ENCODE measurements around the gene EFCAB12.
A peak's percentile ranks its signal among the peaks of the same experiment; 100 is the strongest.
"Not testable (repeated sequence)": the region's sequence is repeated elsewhere in the genome, so short reads cannot be mapped to it uniquely, and the experiment has no call there.

The EFCAB12 gene

DNA sequence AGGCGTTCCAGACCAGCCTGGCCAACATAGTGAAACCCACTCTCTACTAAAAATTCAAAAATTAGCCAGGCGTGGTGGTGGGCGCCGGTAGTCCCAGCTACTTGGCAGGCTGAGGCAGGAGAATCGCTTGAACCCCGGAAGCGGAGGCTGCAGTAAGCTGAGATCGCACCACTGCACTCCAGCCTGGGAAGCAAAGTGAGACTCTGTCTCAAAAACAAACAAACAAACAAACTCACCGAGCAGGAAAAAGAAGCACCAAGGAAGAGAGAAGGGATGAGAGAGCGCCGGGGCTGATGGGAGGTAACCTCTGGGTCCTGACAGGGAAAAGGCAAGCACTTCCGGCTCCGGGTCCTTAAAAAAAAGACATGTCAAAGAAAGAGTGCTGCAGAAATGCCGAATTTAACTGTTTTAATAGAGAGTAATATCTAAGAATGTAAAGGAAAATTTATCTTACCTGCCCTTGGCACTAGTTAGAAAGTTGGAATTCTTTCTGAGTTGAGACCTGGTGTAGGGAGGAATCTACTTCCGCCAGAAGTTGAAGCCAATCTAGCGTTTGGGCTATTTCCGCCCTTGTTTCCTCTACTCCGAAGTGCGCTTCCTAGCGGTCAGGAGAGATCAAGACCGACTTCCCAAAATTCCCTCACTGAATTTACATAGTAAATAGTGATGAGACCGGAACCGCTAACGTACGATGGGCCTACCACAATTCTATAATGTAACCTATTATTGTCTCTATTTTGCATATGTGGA is 29.1 kb downstream of the EFCAB12 start:
- H2BK120ac ChIP-seq (ENCODE audit: low read depth, low read length): no peak overlapping the region
- H4K8ac ChIP-seq (ENCODE audit: low read depth, low read length): no peak overlapping the region
- H3K9me3 ChIP-seq (replicated peaks in 1 of 2; ENCODE audit: control insufficient read depth in 2 of 2, insufficient read depth in 1 of 2, low read depth in 1 of 2, low read length in 2 of 2): no peaks in the 10 kb centered on the region
- H3K36me3 ChIP-seq (replicated peaks in 1 of 2; ENCODE audit: control insufficient read depth in 2 of 2, insufficient read depth in 2 of 2, low read length in 2 of 2): peaks cover 6 to 22% of the 10 kb centered on the region in 2 donors
- no peak overlapping the region for H3K18ac ChIP-seq (ENCODE audit: low read length)
- no CpG with 5 or more reads among the region's 25 CpGs for WGBS, 2 donors (ENCODE audit: extremely low coverage in 2 of 2, insufficient read length in 2 of 2, insufficient replicate concordance in 1 of 2)
- H4K91ac ChIP-seq (ENCODE audit: low read depth, low read length, poor library complexity): no peak overlapping the region
- no peak overlapping the region for H3K23ac ChIP-seq (ENCODE audit: low read depth, low read length, poor library complexity)
- H2BK5ac ChIP-seq (ENCODE audit: low read length): no peak overlapping the region
- no peak overlapping the region for H2AK5ac ChIP-seq (ENCODE audit: low read depth, low read length)
- peak overlapping the region; percentile 87 for H3K14ac ChIP-seq (ENCODE audit: low read length)
- H3K27ac ChIP-seq (replicated peaks; ENCODE audit: low read length): no peak overlapping the region
- H3K4me1 ChIP-seq (ENCODE audit: control insufficient read depth in 2 of 2, insufficient read depth in 1 of 2, low read depth in 1 of 2, low read length in 2 of 2): peaks cover 3 to 5% of the 10 kb centered on the region in 2 donors
- peak overlapping the region; percentile 63 for H3K4me2 ChIP-seq (ENCODE audit: insufficient read depth, low read length, poor library complexity, severe bottlenecking)
- DNase-seq (ENCODE audit: low spot score): peak; percentile 87
- H2AFZ ChIP-seq (ENCODE audit: low read length): peak overlapping the region; percentile 91
- H3K79me1 ChIP-seq (ENCODE audit: low read depth, low read length): peaks cover 11% of the 10 kb centered on the region
- no peaks in the 10 kb centered on the region for H3K27me3 ChIP-seq (ENCODE audit: control insufficient read depth in 3 of 3, insufficient read depth in 3 of 3, low read depth in 1 of 3, low read length in 3 of 3)
- no peak overlapping the region for H3K4ac ChIP-seq (ENCODE audit: low read length)
- H3K9ac ChIP-seq (ENCODE audit: low read depth, low read length, poor library complexity): peak overlapping the region; percentile 95
- no peak overlapping the region for H2BK15ac ChIP-seq (ENCODE audit: low read length)
- peak overlapping the region; percentile 85 to 97 for H3K4me3 ChIP-seq (ENCODE audit: low read length in 2 of 2)
- no peak overlapping the region for H2BK12ac ChIP-seq (ENCODE audit: low read length)

DNA sequence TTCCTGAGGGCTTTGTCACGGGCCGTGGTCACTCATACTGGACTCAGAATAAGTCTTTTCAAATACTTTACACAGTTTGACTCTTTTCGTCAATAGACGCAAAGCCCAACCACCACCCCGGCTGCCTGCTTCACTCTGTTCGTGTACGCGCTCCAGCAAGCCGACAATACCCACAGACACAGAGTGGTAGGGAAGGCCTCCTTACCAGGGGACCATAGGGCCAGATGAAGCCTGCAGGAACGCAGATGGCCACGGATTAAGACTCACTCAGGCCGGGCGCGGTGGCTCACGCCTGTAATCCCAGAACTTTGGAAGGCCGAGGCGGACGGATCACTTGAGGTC is 29.7 kb downstream of the EFCAB12 start:
- Histone ChIP-seq H3K14ac (ENCODE audit: low read length) (peak overlapping the region; percentile 87), H3K9me3 (replicated peaks in 1 of 2; ENCODE audit: control insufficient read depth in 2 of 2, insufficient read depth in 1 of 2, low read depth in 1 of 2, low read length in 2 of 2) (no peaks in the 10 kb centered on the region), H3K4me3 (ENCODE audit: low read length in 2 of 2) (peak overlapping the region; percentile 85 to 97), H3K4me2 (ENCODE audit: insufficient read depth, low read length, poor library complexity, severe bottlenecking) (peak overlapping the region; percentile 63), H3K23ac (ENCODE audit: low read depth, low read length, poor library complexity) (no peak overlapping the region), H3K79me1 (ENCODE audit: low read depth, low read length) (peaks cover 11% of the 10 kb centered on the region), H2BK15ac (ENCODE audit: low read length) (no peak overlapping the region), H2BK12ac (ENCODE audit: low read length) (no peak overlapping the region), H2BK5ac (ENCODE audit: low read length) (no peak overlapping the region), H4K91ac (ENCODE audit: low read depth, low read length, poor library complexity) (no peak overlapping the region), H4K8ac (ENCODE audit: low read depth, low read length) (no peak overlapping the region), H2BK120ac (ENCODE audit: low read depth, low read length) (no peak overlapping the region), H3K4ac (ENCODE audit: low read length) (no peak overlapping the region), H3K18ac (ENCODE audit: low read length) (peak overlapping the region; percentile 87), H2AK5ac (ENCODE audit: low read depth, low read length) (no peak overlapping the region), H2AFZ (ENCODE audit: low read length) (peak overlapping the region; percentile 91), H3K27ac (replicated peaks; ENCODE audit: low read length) (no peak overlapping the region), H3K4me1 (ENCODE audit: control insufficient read depth in 2 of 2, insufficient read depth in 1 of 2, low read depth in 1 of 2, low read length in 2 of 2) (peaks cover 3 to 5% of the 10 kb centered on the region in 2 donors), H3K9ac (ENCODE audit: low read depth, low read length, poor library complexity) (peak overlapping the region; percentile 95), H3K27me3 (ENCODE audit: control insufficient read depth in 3 of 3, insufficient read depth in 3 of 3, low read depth in 1 of 3, low read length in 3 of 3) (no peaks in the 10 kb centered on the region), H3K36me3 (replicated peaks in 1 of 2; ENCODE audit: control insufficient read depth in 2 of 2, insufficient read depth in 2 of 2, low read length in 2 of 2) (peaks cover 6 to 22% of the 10 kb centered on the region in 2 donors)
- WGBS, 2 donors (ENCODE audit: extremely low coverage in 2 of 2, insufficient read length in 2 of 2, insufficient replicate concordance in 1 of 2): no CpG with 5 or more reads among the region's 18 CpGs
- DNase-seq (ENCODE audit: low spot score): no peak

DNA sequence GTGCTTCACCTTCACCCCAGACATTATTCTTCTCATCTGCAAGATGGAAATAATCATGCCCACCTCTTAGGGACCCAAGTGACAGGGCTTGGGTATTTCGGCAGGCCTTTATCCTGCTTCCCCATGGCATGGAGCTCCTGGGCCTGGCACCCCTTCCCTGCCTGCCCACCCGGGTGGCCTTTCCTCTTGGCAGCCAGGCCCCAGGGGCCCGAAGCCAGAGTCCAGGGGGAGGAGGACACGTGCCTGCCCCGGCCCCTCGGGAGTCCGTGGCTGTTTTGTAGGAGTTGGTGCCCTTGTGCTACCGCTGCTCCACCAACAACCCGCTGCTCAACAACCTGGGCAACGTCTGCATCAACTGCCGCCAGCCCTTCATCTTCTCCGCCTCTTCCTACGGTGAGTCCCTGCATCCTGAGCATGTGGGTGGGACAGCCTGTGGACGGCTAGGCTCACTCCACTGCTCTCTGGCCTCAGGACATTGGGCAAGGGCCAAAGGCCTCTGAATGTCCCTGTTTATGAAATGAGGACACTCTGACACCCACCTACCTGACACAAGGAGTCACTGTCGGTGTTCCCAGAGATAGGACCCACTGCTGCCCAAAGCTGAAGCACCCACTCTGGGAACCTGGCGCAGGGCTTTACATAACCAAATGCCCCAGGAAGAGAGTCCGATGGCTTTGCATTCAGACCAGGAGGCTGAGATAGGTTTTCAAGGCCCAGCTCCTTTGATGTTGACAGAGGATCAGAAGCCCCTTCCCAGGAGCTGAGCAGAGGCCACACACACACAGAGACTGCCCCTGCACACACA is 34.5 kb downstream of the EFCAB12 start:
- not testable (repeated sequence) for H3K9ac ChIP-seq (ENCODE audit: low read depth, low read length, poor library complexity); H3K27ac ChIP-seq (replicated peaks; ENCODE audit: low read length); H3K4ac ChIP-seq (ENCODE audit: low read length); H4K91ac ChIP-seq (ENCODE audit: low read depth, low read length, poor library complexity); H3K27me3 ChIP-seq (ENCODE audit: control insufficient read depth in 3 of 3, insufficient read depth in 3 of 3, low read depth in 1 of 3, low read length in 3 of 3); H3K14ac ChIP-seq (ENCODE audit: low read length); DNase-seq (ENCODE audit: low spot score); H3K4me2 ChIP-seq (ENCODE audit: insufficient read depth, low read length, poor library complexity, severe bottlenecking); H2BK12ac ChIP-seq (ENCODE audit: low read length); H3K9me3 ChIP-seq (replicated peaks in 1 of 2; ENCODE audit: control insufficient read depth in 2 of 2, insufficient read depth in 1 of 2, low read depth in 1 of 2, low read length in 2 of 2); H4K8ac ChIP-seq (ENCODE audit: low read depth, low read length); H3K4me3 ChIP-seq (ENCODE audit: low read length in 2 of 2); H3K23ac ChIP-seq (ENCODE audit: low read depth, low read length, poor library complexity); H3K18ac ChIP-seq (ENCODE audit: low read length); H2BK5ac ChIP-seq (ENCODE audit: low read length); H2BK15ac ChIP-seq (ENCODE audit: low read length); H2AK5ac ChIP-seq (ENCODE audit: low read depth, low read length); H2AFZ ChIP-seq (ENCODE audit: low read length); H2BK120ac ChIP-seq (ENCODE audit: low read depth, low read length)
- Histone ChIP-seq H3K4me1 (ENCODE audit: control insufficient read depth in 2 of 2, insufficient read depth in 1 of 2, low read depth in 1 of 2, low read length in 2 of 2) (peaks cover 6 to 10% of the 10 kb centered on the region in 2 donors), H3K79me1 (ENCODE audit: low read depth, low read length) (peaks cover 11% of the 10 kb centered on the region), H3K36me3 (replicated peaks in 1 of 2; ENCODE audit: control insufficient read depth in 2 of 2, insufficient read depth in 2 of 2, low read length in 2 of 2) (peaks cover 29 to 61% of the 10 kb centered on the region in 2 donors)
- WGBS, 2 donors (ENCODE audit: extremely low coverage in 2 of 2, insufficient read length in 2 of 2, insufficient replicate concordance in 1 of 2): no CpG with 5 or more reads among the region's 17 CpGs

DNA sequence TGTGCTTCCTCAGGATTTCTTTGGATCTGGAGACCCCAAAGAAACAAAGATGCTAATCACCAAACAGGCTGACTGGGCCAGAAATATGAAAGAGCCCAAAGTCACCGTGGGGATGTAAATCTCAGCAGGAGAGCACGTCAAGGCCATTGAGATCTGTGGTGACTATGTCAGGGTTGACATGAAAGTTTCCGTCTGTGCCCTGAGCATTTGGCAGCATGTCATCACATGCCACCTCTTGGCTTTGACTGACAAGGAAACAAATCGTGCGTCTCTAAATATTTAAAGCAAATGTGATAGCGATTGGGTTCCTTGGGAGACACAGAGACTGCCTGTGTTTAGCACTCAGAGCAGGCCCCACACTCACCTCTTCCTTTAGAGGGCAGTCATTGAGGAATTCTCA is 35.2 kb downstream of the EFCAB12 start:
- no CpG with 5 or more reads among the region's 6 CpGs for WGBS, 2 donors (ENCODE audit: extremely low coverage in 2 of 2, insufficient read length in 2 of 2, insufficient replicate concordance in 1 of 2)
- Histone ChIP-seq H3K18ac (ENCODE audit: low read length) (no peak overlapping the region), H3K4ac (ENCODE audit: low read length) (no peak overlapping the region), H3K23ac (ENCODE audit: low read depth, low read length, poor library complexity) (no peak overlapping the region), H4K8ac (ENCODE audit: low read depth, low read length) (no peak overlapping the region), H3K14ac (ENCODE audit: low read length) (no peak overlapping the region), H3K4me1 (ENCODE audit: control insufficient read depth in 2 of 2, insufficient read depth in 1 of 2, low read depth in 1 of 2, low read length in 2 of 2) (peaks cover 3 to 10% of the 10 kb centered on the region in 2 donors), H4K91ac (ENCODE audit: low read depth, low read length, poor library complexity) (no peak overlapping the region), H3K4me3 (ENCODE audit: low read length in 2 of 2) (no peak overlapping the region), H3K9ac (ENCODE audit: low read depth, low read length, poor library complexity) (no peak overlapping the region), H2BK12ac (ENCODE audit: low read length) (no peak overlapping the region), H3K79me1 (ENCODE audit: low read depth, low read length) (peaks cover 11% of the 10 kb centered on the region), H3K4me2 (ENCODE audit: insufficient read depth, low read length, poor library complexity, severe bottlenecking) (no peak overlapping the region), H2BK120ac (ENCODE audit: low read depth, low read length) (no peak overlapping the region), H3K9me3 (replicated peaks in 1 of 2; ENCODE audit: control insufficient read depth in 2 of 2, insufficient read depth in 1 of 2, low read depth in 1 of 2, low read length in 2 of 2) (no peaks in the 10 kb centered on the region), H3K27me3 (ENCODE audit: control insufficient read depth in 3 of 3, insufficient read depth in 3 of 3, low read depth in 1 of 3, low read length in 3 of 3) (no peaks in the 10 kb centered on the region), H3K36me3 (replicated peaks in 1 of 2; ENCODE audit: control insufficient read depth in 2 of 2, insufficient read depth in 2 of 2, low read length in 2 of 2) (peaks cover 30 to 65% of the 10 kb centered on the region in 2 donors), H2AFZ (ENCODE audit: low read length) (no peak overlapping the region), H2BK5ac (ENCODE audit: low read length) (no peak overlapping the region), H2AK5ac (ENCODE audit: low read depth, low read length) (no peak overlapping the region), H3K27ac (replicated peaks; ENCODE audit: low read length) (no peak overlapping the region), H2BK15ac (ENCODE audit: low read length) (no peak overlapping the region)
- DNase-seq (ENCODE audit: low spot score): no peak
